HepG2 (cell line): Measurements from ENCODE around the gene PTCD1.
"Not testable (repeated sequence)": the region's sequence is repeated elsewhere in the genome, so short reads cannot be mapped to it uniquely, and the experiment has no call there.

ENCODE experiments used
- AKAP8 ChIP-seq: sonication (generic); formaldehyde crosslinking; IDR thresholded peaks from 2 replicates; pipeline ENCODE4 v1.5.1; 2020; ENCODE audit warnings: mild to moderate bottlenecking, missing genetic modification reagents
- CENPT ChIP-seq: sonication (generic); formaldehyde crosslinking; IDR thresholded peaks from 2 replicates; pipeline ENCODE4 v1.8.0; 2022; ENCODE audit warnings: low read depth, mild to moderate bottlenecking, moderate library complexity, missing genetic modification reagents
- EZH2 ChIP-seq: conservative IDR thresholded peaks from 2 replicates; pipeline ENCODE4 v1.6.1; 2012; ENCODE audit warnings: mild to moderate bottlenecking, low read depth, low read length, moderate library complexity
- NFE2 ChIP-seq: sonication (generic); formaldehyde crosslinking; IDR thresholded peaks from 2 replicates; pipeline ENCODE4 v1.4.0; 2020; ENCODE audit warnings: missing genetic modification reagents
- ZNF10 ChIP-seq: sonication (generic); formaldehyde crosslinking; IDR thresholded peaks from 2 replicates; pipeline ENCODE4 v1.4.0; 2020; ENCODE audit warnings: mild to moderate bottlenecking, low read depth, missing genetic modification reagents, borderline replicate concordance
- ZNF12 ChIP-seq: sonication (generic); formaldehyde crosslinking; IDR thresholded peaks from 2 replicates; pipeline ENCODE4 v1.5.0; 2020; ENCODE audit warnings: missing genetic modification reagents
- ZNF274 ChIP-seq: sonication (generic); formaldehyde crosslinking; IDR thresholded peaks from 2 replicates; pipeline ENCODE4 v1.5.1; 2020; ENCODE audit warnings: mild to moderate bottlenecking, missing genetic modification reagents

DNA sequence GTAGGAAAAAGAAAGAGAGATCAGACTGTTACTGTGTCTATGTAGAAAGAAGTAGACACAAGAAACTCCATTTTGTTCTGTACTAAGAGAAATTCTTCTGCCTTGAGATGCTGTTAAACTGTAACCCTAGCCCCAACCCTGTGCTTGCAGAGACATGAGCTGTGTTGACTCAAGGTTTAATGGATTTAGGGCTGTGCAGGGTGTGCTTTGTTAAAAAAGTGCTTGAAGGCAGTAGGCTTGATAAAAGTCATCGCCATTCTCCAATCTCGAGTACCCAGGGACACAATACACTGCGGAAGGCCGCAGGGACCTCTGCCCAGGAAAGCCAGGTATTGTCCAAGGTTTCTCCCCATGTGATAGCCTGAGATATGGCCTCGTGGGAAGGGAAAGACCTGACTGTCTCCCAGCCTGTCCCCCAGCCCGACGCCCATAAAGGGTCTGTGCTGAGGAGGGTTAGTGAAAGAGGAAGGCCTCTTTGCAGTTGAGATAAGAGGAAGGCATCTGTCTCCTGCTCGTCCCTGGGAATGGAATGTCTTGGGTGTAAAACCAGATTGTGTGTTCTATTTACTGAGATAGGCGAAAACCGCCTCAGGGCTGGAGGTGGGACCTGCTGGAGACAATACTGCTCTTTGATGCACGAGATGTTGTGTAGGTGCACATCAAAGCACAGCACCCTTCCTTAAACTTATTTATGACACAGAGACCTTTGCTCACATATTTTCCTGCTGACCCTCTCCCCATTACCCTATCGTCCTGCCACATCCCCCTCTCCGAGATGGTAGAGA, 6.7 kb downstream of the PTCD1 start:
- TF ChIP-seq AKAP8 (CRISPR knock-in tag); CENPT (CRISPR knock-in tag); ZNF12 (CRISPR knock-in tag); EZH2; ZNF274; NFE2 (CRISPR knock-in tag); ZNF10 (CRISPR knock-in tag): not testable (repeated sequence)
